Measurements from ENCODE around the gene GJB5. TPM values are rescaled to one million over a fixed set of nuclear protein-coding genes. Genes with fewer than 3 reads are reported as not detected.

Gene GJB5
- total RNA-seq, 1 experiment from 2014 or later, result not detected

DNA sequence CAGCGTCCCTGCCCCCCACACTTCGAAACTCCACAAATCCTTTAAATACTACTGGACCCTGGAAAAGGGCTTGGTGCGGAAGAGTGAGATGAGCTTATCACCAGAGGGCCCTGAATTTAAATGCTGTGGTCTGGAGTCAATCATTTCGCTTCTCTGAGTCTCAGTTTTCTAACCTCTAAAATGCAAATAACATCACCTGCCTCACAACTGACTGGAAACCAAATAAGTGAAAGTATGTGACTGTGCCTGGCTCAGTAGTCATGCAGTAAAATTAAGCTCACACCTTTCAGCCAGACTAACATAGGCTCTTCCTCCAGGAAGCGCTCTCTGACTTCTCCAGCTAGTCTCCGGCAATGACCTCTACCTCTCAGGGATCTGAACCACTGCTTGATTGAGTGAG, 42.1 kb downstream of the GJB5 start:
- ChIA-PET POLR2A (no interaction called here), CTCF (no interaction called here)
- Histone ChIP-seq H3K36me3 (ENCODE audit: control insufficient read depth, insufficient read depth, low read length) (no peaks in the 10 kb centered on the region), H3K9me3 (ENCODE audit: control insufficient read depth, insufficient read depth, low read depth, low read length) (no peaks in the 10 kb centered on the region), H3K4me1 (ENCODE audit: control insufficient read depth, insufficient read depth, low read length) (no peaks in the 10 kb centered on the region), H3K27ac (ENCODE audit: low read length) (no peak overlapping the region), H3K27me3 (ENCODE audit: control insufficient read depth, insufficient read depth, low read length) (no peaks in the 10 kb centered on the region), H3K4me3 (ENCODE audit: low read depth in 2 of 2, low read length in 2 of 2) (no peak overlapping the region)
- intact Hi-C loops (cut with micrococcal nuclease; ENCODE audit: unreplicated experiment), result no loop called here
- in situ Hi-C loops (cut with HindIII; ENCODE audit: low pct_unique_long_range_greater_than_20kb, low sequenced_read_pairs), result no loop called here
- TF ChIP-seq, protein P1, sequence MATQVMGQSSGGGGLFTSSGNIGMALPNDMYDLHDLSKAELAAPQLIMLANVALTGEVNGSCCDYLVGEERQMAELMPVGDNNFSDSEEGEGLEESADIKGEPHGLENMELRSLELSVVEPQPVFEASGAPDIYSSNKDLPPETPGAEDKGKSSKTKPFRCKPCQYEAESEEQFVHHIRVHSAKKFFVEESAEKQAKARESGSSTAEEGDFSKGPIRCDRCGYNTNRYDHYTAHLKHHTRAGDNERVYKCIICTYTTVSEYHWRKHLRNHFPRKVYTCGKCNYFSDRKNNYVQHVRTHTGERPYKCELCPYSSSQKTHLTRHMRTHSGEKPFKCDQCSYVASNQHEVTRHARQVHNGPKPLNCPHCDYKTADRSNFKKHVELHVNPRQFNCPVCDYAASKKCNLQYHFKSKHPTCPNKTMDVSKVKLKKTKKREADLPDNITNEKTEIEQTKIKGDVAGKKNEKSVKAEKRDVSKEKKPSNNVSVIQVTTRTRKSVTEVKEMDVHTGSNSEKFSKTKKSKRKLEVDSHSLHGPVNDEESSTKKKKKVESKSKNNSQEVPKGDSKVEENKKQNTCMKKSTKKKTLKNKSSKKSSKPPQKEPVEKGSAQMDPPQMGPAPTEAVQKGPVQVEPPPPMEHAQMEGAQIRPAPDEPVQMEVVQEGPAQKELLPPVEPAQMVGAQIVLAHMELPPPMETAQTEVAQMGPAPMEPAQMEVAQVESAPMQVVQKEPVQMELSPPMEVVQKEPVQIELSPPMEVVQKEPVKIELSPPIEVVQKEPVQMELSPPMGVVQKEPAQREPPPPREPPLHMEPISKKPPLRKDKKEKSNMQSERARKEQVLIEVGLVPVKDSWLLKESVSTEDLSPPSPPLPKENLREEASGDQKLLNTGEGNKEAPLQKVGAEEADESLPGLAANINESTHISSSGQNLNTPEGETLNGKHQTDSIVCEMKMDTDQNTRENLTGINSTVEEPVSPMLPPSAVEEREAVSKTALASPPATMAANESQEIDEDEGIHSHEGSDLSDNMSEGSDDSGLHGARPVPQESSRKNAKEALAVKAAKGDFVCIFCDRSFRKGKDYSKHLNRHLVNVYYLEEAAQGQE (IDR thresholded peaks at IDR 0.05; ENCODE audit: insufficient read depth in 1 of 2, low read depth in 2 of 2, low read length in 1 of 2), result no peak
- no peak for TF ChIP-seq SIN3A (IDR thresholded peaks at IDR 0.05; ENCODE audit: borderline replicate concordance, insufficient read depth, low read depth, low read length)
- TF ChIP-seq POLR2AphosphoS5 (IDR thresholded peaks at IDR 0.05; ENCODE audit: low read depth, low read length), result no peak
- no peak for TF ChIP-seq TCF7L2 (IDR thresholded peaks at IDR 0.05; ENCODE audit: low read depth, low read length)
- TF ChIP-seq, protein P2, sequence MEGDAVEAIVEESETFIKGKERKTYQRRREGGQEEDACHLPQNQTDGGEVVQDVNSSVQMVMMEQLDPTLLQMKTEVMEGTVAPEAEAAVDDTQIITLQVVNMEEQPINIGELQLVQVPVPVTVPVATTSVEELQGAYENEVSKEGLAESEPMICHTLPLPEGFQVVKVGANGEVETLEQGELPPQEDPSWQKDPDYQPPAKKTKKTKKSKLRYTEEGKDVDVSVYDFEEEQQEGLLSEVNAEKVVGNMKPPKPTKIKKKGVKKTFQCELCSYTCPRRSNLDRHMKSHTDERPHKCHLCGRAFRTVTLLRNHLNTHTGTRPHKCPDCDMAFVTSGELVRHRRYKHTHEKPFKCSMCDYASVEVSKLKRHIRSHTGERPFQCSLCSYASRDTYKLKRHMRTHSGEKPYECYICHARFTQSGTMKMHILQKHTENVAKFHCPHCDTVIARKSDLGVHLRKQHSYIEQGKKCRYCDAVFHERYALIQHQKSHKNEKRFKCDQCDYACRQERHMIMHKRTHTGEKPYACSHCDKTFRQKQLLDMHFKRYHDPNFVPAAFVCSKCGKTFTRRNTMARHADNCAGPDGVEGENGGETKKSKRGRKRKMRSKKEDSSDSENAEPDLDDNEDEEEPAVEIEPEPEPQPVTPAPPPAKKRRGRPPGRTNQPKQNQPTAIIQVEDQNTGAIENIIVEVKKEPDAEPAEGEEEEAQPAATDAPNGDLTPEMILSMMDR (IDR thresholded peaks at IDR 0.05), result no peak
- ATAC-seq (no peak), DNase-seq (ENCODE audit: low read depth, low spot score) (no peak)
- no TSS peak for BruUV-seq (replicated peaks)

DNA sequence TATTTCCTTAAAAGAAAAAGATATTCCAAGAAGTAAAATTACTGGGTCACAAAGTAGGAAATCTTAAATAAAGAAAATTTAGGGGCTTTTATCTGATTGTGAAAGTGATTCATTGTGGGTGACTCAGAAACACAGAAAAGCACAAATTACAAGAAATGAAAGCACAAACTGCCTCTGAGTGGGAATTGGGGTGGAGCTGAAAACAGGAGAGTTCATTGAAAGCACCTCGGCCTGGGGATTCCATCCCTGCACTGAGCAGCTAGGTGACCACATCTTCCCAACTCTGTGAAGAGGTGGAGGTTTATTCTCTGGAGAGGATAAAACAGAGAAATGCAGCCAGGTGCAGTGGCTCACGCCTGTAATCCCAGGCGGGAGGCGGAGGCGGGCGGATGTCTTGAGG, 45.4 kb downstream of the GJB5 start:
- in situ Hi-C loops (cut with HindIII; ENCODE audit: low pct_unique_long_range_greater_than_20kb, low sequenced_read_pairs) (no loop called here), intact Hi-C loops (cut with micrococcal nuclease; ENCODE audit: unreplicated experiment) (loop anchor here (10.0 kb wide), 1 partner anchor 1975 kb away; no protein-coding TSS in a partner anchor)
- BruUV-seq (replicated peaks), result no TSS peak
- no peak overlapping the region for H3K27ac ChIP-seq (ENCODE audit: low read length)
- CTCF ChIA-PET, result no interaction called here
- no peak overlapping the region for H3K4me3 ChIP-seq (ENCODE audit: low read depth in 2 of 2, low read length in 2 of 2)
- TF ChIP-seq POLR2AphosphoS5 (IDR thresholded peaks at IDR 0.05; ENCODE audit: low read depth, low read length) (no peak), TCF7L2 (IDR thresholded peaks at IDR 0.05; ENCODE audit: low read depth, low read length) (no peak), SIN3A (IDR thresholded peaks at IDR 0.05; ENCODE audit: borderline replicate concordance, insufficient read depth, low read depth, low read length) (no peak)
- TF ChIP-seq, protein P2 (IDR thresholded peaks at IDR 0.05), result no peak
- TF ChIP-seq, protein P1 (IDR thresholded peaks at IDR 0.05; ENCODE audit: insufficient read depth in 1 of 2, low read depth in 2 of 2, low read length in 1 of 2), result no peak
- POLR2A ChIA-PET, result no interaction called here
- H3K4me1 ChIP-seq (ENCODE audit: control insufficient read depth, insufficient read depth, low read length), result no peaks in the 10 kb centered on the region
- H3K27me3 ChIP-seq (ENCODE audit: control insufficient read depth, insufficient read depth, low read length), result no peaks in the 10 kb centered on the region
- H3K36me3 ChIP-seq (ENCODE audit: control insufficient read depth, insufficient read depth, low read length), result no peaks in the 10 kb centered on the region
- H3K9me3 ChIP-seq (ENCODE audit: control insufficient read depth, insufficient read depth, low read depth, low read length), result no peaks in the 10 kb centered on the region
- DNase-seq (ENCODE audit: low read depth, low spot score) (no peak), ATAC-seq (no peak)
